ENCODE data around the gene EIF3I. TPM values are rescaled to one million over a fixed set of nuclear protein-coding genes. Genes with fewer than 3 reads are reported as not detected.
A peak's percentile ranks its signal among the peaks of the same experiment; 100 is the strongest.

Gene EIF3I
- total and polyA plus RNA-seq, 2 of the 13 experiments (the other 11 are each of a cell fraction or from before 2014, with no cell fraction given), result 210 to 223 TPM

DNA sequence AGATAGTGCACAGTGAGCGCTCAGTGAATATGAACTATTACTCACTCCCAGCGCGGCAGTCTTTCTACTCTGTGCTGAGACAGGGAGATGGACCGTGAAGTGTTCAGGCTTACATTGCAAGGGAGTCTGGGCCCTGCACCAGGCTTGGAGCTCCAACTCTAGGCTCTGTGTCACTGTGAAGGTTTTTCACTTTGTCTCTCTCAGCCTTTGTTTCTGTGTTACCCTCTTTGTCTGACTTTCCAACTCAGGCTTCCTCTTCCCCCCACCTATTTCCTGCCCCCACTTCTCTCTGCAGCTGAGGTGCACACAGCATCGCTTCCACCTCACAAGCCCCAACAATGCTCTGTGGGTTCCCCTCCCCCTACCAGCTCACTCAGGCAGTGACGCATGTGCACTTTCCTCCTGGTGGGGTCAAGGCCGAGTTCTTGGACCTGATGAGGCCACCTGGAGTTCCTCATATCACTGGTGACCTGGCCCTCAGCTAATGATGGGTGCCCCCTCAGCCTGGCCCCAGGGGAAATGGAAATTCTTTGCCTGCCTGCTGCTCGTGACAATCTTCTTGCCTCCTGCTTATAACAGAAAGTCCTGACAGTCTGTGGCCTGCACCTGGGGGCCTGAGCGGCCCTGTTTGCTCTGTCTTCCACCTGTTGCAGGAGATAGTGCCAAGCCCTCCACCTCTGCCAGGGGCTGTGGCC, 27.8 kb downstream of the EIF3I start (continued):
- TF ChIP-seq ZNF432 (CRISPR knock-in tag; IDR thresholded peaks at IDR 0.05; ENCODE audit: borderline replicate concordance) (no peak), ZBTB34 (CRISPR knock-in tag; IDR thresholded peaks at IDR 0.05) (peak; percentile 65; the same call in 1 of the 2 replicates), RERE (CRISPR knock-in tag; IDR thresholded peaks at IDR 0.05; ENCODE audit: low read depth) (peak; percentile 73; the same call in 1 of the 2 replicates), ZNF687 (CRISPR knock-in tag; IDR thresholded peaks at IDR 0.05) (peak; percentile 94), ZNF326 (CRISPR knock-in tag; IDR thresholded peaks at IDR 0.05; ENCODE audit: borderline replicate concordance) (no peak), NAIF1 (CRISPR knock-in tag; IDR thresholded peaks at IDR 0.05; ENCODE audit: borderline replicate concordance) (no peak)
- TF ChIP-seq, protein P1, sequence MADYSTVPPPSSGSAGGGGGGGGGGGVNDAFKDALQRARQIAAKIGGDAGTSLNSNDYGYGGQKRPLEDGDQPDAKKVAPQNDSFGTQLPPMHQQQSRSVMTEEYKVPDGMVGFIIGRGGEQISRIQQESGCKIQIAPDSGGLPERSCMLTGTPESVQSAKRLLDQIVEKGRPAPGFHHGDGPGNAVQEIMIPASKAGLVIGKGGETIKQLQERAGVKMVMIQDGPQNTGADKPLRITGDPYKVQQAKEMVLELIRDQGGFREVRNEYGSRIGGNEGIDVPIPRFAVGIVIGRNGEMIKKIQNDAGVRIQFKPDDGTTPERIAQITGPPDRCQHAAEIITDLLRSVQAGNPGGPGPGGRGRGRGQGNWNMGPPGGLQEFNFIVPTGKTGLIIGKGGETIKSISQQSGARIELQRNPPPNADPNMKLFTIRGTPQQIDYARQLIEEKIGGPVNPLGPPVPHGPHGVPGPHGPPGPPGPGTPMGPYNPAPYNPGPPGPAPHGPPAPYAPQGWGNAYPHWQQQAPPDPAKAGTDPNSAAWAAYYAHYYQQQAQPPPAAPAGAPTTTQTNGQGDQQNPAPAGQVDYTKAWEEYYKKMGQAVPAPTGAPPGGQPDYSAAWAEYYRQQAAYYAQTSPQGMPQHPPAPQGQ (CRISPR knock-in tag; IDR thresholded peaks at IDR 0.05; ENCODE audit: borderline replicate concordance), result 0 out of 2 replicates have a peak, but pooled peaks have one; percentile 42
- TF ChIP-seq, protein P2, sequence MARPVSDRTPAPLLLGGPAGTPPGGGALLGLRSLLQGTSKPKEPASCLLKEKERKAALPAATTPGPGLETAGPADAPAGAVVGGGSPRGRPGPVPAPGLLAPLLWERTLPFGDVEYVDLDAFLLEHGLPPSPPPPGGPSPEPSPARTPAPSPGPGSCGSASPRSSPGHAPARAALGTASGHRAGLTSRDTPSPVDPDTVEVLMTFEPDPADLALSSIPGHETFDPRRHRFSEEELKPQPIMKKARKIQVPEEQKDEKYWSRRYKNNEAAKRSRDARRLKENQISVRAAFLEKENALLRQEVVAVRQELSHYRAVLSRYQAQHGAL (CRISPR knock-in tag; IDR thresholded peaks at IDR 0.05; ENCODE audit: not compliant biosample characterization), result no peak
- TF ChIP-seq, protein P3, sequence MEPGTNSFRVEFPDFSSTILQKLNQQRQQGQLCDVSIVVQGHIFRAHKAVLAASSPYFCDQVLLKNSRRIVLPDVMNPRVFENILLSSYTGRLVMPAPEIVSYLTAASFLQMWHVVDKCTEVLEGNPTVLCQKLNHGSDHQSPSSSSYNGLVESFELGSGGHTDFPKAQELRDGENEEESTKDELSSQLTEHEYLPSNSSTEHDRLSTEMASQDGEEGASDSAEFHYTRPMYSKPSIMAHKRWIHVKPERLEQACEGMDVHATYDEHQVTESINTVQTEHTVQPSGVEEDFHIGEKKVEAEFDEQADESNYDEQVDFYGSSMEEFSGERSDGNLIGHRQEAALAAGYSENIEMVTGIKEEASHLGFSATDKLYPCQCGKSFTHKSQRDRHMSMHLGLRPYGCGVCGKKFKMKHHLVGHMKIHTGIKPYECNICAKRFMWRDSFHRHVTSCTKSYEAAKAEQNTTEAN (CRISPR knock-in tag; conservative IDR thresholded peaks at IDR 0.05), result peak; percentile 83; the same call in 1 of the 2 replicates
- TF ChIP-seq, protein P4, sequence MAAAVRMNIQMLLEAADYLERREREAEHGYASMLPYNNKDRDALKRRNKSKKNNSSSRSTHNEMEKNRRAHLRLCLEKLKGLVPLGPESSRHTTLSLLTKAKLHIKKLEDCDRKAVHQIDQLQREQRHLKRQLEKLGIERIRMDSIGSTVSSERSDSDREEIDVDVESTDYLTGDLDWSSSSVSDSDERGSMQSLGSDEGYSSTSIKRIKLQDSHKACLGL (CRISPR knock-in tag; IDR thresholded peaks at IDR 0.05), result no peak

All from HepG2 (cell line).